ENCODE measurements around the gene CFAP92. TPM values are rescaled to one million over a fixed set of nuclear protein-coding genes. Genes with fewer than 3 reads are reported as not detected.
A peak's percentile ranks its signal among the peaks of the same experiment; 100 is the strongest.

The CFAP92 gene
- polyA plus RNA-seq, 1 experiment, result 0.10 TPM

DNA sequence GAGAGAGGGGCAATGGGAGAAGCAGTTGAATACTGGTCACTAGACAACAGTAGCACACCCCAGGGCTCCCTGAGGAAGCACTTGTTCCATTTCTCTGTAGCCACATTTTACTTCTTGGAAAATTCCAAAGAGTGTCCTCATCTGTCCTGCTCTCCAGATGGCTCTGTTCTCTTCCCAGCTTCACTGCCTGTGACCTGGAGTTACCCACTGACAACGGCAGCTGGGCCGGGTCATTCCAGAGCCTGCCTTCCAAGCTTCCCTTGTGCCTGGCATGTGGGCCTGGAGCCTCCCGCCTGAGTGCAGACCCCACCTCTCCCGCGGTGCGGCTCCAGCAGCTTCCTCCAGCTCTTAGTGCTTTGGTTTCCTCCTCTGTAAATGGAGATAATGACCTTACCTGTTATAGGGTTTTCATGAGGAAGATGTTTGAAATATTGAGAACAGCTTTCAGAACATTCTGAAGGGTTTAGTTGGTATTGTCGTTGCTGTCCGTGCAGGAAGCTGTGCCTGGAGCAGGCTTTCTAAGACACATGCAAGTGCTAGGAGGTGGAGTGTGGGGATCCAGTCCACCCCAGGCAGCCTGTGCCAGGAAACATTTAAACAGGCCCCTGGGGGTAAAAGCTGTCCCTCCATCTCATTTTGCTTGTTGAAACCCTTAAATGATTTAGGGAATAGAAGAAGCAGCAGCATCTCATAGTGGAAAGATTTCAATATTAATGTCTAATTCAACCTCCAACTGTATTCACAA lies 32.0 kb upstream of the CFAP92 start:
- TF ChIP-seq, protein P1, sequence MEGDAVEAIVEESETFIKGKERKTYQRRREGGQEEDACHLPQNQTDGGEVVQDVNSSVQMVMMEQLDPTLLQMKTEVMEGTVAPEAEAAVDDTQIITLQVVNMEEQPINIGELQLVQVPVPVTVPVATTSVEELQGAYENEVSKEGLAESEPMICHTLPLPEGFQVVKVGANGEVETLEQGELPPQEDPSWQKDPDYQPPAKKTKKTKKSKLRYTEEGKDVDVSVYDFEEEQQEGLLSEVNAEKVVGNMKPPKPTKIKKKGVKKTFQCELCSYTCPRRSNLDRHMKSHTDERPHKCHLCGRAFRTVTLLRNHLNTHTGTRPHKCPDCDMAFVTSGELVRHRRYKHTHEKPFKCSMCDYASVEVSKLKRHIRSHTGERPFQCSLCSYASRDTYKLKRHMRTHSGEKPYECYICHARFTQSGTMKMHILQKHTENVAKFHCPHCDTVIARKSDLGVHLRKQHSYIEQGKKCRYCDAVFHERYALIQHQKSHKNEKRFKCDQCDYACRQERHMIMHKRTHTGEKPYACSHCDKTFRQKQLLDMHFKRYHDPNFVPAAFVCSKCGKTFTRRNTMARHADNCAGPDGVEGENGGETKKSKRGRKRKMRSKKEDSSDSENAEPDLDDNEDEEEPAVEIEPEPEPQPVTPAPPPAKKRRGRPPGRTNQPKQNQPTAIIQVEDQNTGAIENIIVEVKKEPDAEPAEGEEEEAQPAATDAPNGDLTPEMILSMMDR (IDR thresholded peaks at IDR 0.05; ENCODE audit: low read depth, low read length), result no peak
- H3K27ac ChIP-seq (ENCODE audit: low read depth, low read length), result no peak overlapping the region
- POLR2A ChIA-PET, result no interaction called here
- H3K4me3 ChIP-seq (ENCODE audit: low read depth, low read length), result no peak overlapping the region
- H3K27me3 ChIP-seq (ENCODE audit: control insufficient read depth, insufficient read depth, low read length), result peaks cover 37% of the 10 kb centered on the region
- no peak for DNase-seq (ENCODE audit: low read depth, low spot score)
- CTCF ChIA-PET, result interaction anchor here (0.6 to 3.0 kb wide), 4 partner anchors 9 to 56 kb away, joined by 3 to 16 read pairs (median 4); no protein-coding TSS in a partner anchor
- H3K9me3 ChIP-seq (ENCODE audit: control insufficient read depth, insufficient read depth, low read length), result peaks cover 20% of the 10 kb centered on the region

DNA sequence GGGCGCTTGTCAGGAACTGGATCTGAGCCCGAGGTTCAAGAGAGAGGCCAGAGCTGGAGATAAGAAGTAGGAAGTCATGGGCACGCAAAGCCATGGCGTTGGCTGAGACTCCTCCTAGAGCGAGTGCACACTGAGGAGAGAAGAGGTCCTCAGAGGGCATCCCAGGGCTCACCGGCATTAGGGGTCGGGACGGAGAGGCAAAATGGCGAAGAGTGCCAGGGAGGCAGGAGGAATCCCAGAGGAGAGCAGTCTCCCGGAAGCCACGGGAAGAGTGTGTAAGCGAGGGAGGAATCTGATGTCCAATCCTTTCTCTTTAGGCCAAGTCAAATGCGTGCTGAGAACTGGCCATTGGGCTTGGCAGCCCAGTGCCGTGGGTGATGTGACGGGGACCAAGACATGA lies 31.2 kb upstream of the CFAP92 start:
- TF ChIP-seq, protein P1 (IDR thresholded peaks at IDR 0.05; ENCODE audit: low read depth, low read length), result no peak

DNA sequence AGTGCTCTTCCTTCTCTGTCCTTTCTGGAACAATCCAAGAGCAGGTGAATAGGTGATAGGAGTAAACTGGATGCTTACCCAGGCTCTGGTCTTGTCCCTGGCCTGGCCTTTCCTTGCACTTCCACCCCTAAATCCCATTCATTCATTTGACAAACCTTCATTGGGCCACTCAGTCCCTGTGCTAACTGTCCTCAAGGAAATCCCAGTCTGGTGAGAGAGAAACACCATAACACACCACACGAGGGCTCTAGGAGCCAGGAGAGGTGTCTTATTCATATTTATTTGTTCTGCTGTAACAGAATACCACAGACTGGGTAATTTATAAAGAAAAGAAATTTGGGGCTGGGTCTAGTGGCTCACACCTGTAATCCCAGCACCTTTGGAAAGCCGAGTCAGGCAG lies 30.0 kb upstream of the CFAP92 start:
- POLR2A ChIA-PET, result no interaction called here
- Histone ChIP-seq H3K27ac (ENCODE audit: low read depth, low read length) (no peak overlapping the region), H3K27me3 (ENCODE audit: control insufficient read depth, insufficient read depth, low read length) (peaks cover 30% of the 10 kb centered on the region), H3K4me3 (ENCODE audit: low read depth, low read length) (no peak overlapping the region), H3K9me3 (ENCODE audit: control insufficient read depth, insufficient read depth, low read length) (peaks cover 14% of the 10 kb centered on the region)
- DNase-seq (ENCODE audit: low read depth, low spot score), result no peak
- TF ChIP-seq, protein P1 (IDR thresholded peaks at IDR 0.05; ENCODE audit: low read depth, low read length), result peak; percentile 38
- CTCF ChIA-PET, result interaction anchor here (0.7 kb wide), 1 partner anchor 54 kb away, joined by 6 read pairs; no protein-coding TSS in a partner anchor

More for the DNA sequence above, 31.2 kb upstream of the CFAP92 start:
- Histone ChIP-seq H3K4me3 (ENCODE audit: low read depth, low read length) (no peak overlapping the region), H3K9me3 (ENCODE audit: control insufficient read depth, insufficient read depth, low read length) (peaks cover 14% of the 10 kb centered on the region), H3K27ac (ENCODE audit: low read depth, low read length) (no peak overlapping the region), H3K27me3 (ENCODE audit: control insufficient read depth, insufficient read depth, low read length) (peaks cover 33% of the 10 kb centered on the region)
- DNase-seq (ENCODE audit: low read depth, low spot score), result no peak
- ChIA-PET CTCF (interaction anchor here (0.6 to 3.0 kb wide), 3 partner anchors 9 to 55 kb away, joined by 3 to 16 read pairs (median 3); no protein-coding TSS in a partner anchor), POLR2A (no interaction called here)

DNA sequence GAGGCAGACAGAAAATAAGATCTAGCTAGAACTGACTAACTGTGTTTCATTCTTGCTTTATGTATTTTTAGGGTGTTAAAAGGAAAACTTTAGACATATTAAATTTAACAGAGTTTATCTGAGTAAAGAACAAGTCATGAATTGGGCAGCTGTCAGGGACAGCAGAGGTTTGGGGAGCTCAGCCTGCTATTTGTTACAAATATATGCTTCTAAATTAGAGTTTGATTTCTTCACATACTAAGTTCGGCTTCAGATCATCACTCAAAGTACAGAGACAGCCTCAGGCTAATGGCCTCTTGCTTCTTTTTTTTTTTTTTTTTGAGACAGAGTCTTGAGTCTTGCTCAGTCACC lies 29.1 kb upstream of the CFAP92 start:
- H3K9me3 ChIP-seq (ENCODE audit: control insufficient read depth, insufficient read depth, low read length), result peaks cover 14% of the 10 kb centered on the region
- ChIA-PET CTCF (interaction anchor here (0.7 to 2.4 kb wide), 3 partner anchors 30 to 52 kb away, joined by 6 to 19 read pairs (median 9); no protein-coding TSS in a partner anchor), POLR2A (interaction anchor here (0.7 kb wide), 1 partner anchor 242 kb away, joined by 3 read pairs; no protein-coding TSS in a partner anchor)
- peaks cover 30% of the 10 kb centered on the region for H3K27me3 ChIP-seq (ENCODE audit: control insufficient read depth, insufficient read depth, low read length)
- no peak overlapping the region for H3K27ac ChIP-seq (ENCODE audit: low read depth, low read length)
- TF ChIP-seq, protein P1 (IDR thresholded peaks at IDR 0.05; ENCODE audit: low read depth, low read length), result no peak
- no peak for DNase-seq (ENCODE audit: low read depth, low spot score)
- no peak overlapping the region for H3K4me3 ChIP-seq (ENCODE audit: low read depth, low read length)

Data from AG04450 (cell line).